Vagina (tissue), 2 donors: Measurements from ENCODE around the gene PKD1L1. TPM values are rescaled to one million over a fixed set of nuclear protein-coding genes. Genes with fewer than 3 reads are reported as not detected.

Experiments
- DNase-seq, 2 donors: peaks; one replicate each; pipeline ENCODE4 v3.0.0-alpha.2; 2017; ENCODE audit errors: extremely low spot score in 2 of 2
- H3K27ac ChIP-seq: fragments of 200-600 bp; sonication (generic); one replicate; pipeline ENCODE4 v1.5.1; 2019
- H3K27me3 ChIP-seq: fragments of 200-600 bp; sonication (generic); one replicate; pipeline ENCODE4 v1.5.1; 2019
- H3K36me3 ChIP-seq, 2 donors: fragments of 200-600 bp; sonication (generic); one replicate each; pipeline ENCODE4 v1.5.1; 2017 to 2019
- H3K4me1 ChIP-seq: fragments of 200-600 bp; sonication (generic); one replicate; pipeline ENCODE4 v1.5.1; 2019
- H3K4me3 ChIP-seq, 2 donors: fragments of 200-600 bp; sonication (generic); 1 replicate in 1 of 2; 2 replicates in 1 of 2; pipeline ENCODE4 v1.5.1; 2016 to 2019
- H3K9me3 ChIP-seq: fragments of 200-600 bp; sonication (generic); one replicate; pipeline ENCODE4 v1.5.1; 2019
- CTCF ChIP-seq, 3 experiments: fragments of 450-650 bp in 2 of 3; fragments of 200-600 bp in 1 of 3; sonication (generic) in 1 of 3; IDR thresholded peaks; one replicate each; pipeline ENCODE4 v1.5.1; 2017 to 2019; ENCODE audit warnings: antibody characterized with exemption in 3 of 3, mild to moderate bottlenecking in 2 of 3, moderate library complexity in 2 of 3
- POLR2A ChIP-seq, 2 donors: fragments of 450-650 bp; IDR thresholded peaks; one replicate each; pipeline ENCODE4 v1.6.1; 2017; ENCODE audit warnings: antibody characterized with exemption in 2 of 2, mild to moderate bottlenecking in 2 of 2, moderate library complexity in 2 of 2
- POLR2AphosphoS5 ChIP-seq, 2 donors: sonication (generic); formaldehyde crosslinking; IDR thresholded peaks; one replicate each; pipeline ENCODE4 v1.9.0; 2017; ENCODE audit warnings: antibody characterized with exemption in 2 of 2, mild to moderate bottlenecking in 2 of 2, low read depth in 1 of 2; ENCODE audit not compliant: insufficient read depth in 1 of 2
- intact Hi-C: fragments of 100-400 bp; cut with DNase I; formaldehyde crosslinking; loops from one replicate; pipeline ENCODE4 v1.15.1; 2023
- total RNA-seq: library from RNA; depleted of rRNA; stranded (reverse); fragments of >200 nt; gene quantifications from one replicate; pipeline ENCODE4 v1.2.3, GENCODE V29; 2016

PKD1L1 gene
- total RNA-seq, 1 donor from 2014 or later = 0.49 TPM

- intact Hi-C loops = no loop called here
- H3K27me3 ChIP-seq = no peaks in the 10 kb centered on the region
- H3K4me1 ChIP-seq = no peaks in the 10 kb centered on the region
- TF ChIP-seq CTCF (IDR thresholded peaks at IDR 0.05) = no peak
- no peak for TF ChIP-seq POLR2A (IDR thresholded peaks at IDR 0.05)
- no peak for TF ChIP-seq POLR2AphosphoS5 (IDR thresholded peaks at IDR 0.05; ENCODE audit: insufficient read depth in 1 of 2, low read depth in 1 of 2)
- no peak for DNase-seq
- H3K9me3 ChIP-seq = no peaks in the 10 kb centered on the region
- no peak overlapping the region for H3K27ac ChIP-seq
- H3K36me3 ChIP-seq = no peaks in the 10 kb centered on the region
- H3K4me3 ChIP-seq = no peak overlapping the region
Observed at GRCh38 chr7:47915616-47915976, 32.7 kb downstream of the PKD1L1 start.

GRCh38 chr7:47914717-47915615 is 33.3 kb downstream of the PKD1L1 start:
- no peak for TF ChIP-seq CTCF (IDR thresholded peaks at IDR 0.05)
- TF ChIP-seq POLR2A (IDR thresholded peaks at IDR 0.05) = no peak
- no peak for TF ChIP-seq POLR2AphosphoS5 (IDR thresholded peaks at IDR 0.05; ENCODE audit: insufficient read depth in 1 of 2, low read depth in 1 of 2)
- intact Hi-C loops = no loop called here
- H3K27me3 ChIP-seq = no peaks in the 10 kb centered on the region
- no peak overlapping the region for H3K27ac ChIP-seq
- H3K36me3 ChIP-seq = no peaks in the 10 kb centered on the region
- no peaks in the 10 kb centered on the region for H3K9me3 ChIP-seq
- DNase-seq = no peak
- no peak overlapping the region for H3K4me3 ChIP-seq
- no peaks in the 10 kb centered on the region for H3K4me1 ChIP-seq

- Histone ChIP-seq H3K36me3 (no peaks in the 10 kb centered on the region), H3K9me3 (no peaks in the 10 kb centered on the region), H3K4me1 (no peaks in the 10 kb centered on the region), H3K27ac (no peak overlapping the region), H3K27me3 (no peaks in the 10 kb centered on the region), H3K4me3 (no peak overlapping the region)
- no peak for DNase-seq
- no peak for TF ChIP-seq CTCF (IDR thresholded peaks at IDR 0.05)
- TF ChIP-seq POLR2AphosphoS5 (IDR thresholded peaks at IDR 0.05; ENCODE audit: insufficient read depth in 1 of 2, low read depth in 1 of 2) = no peak
- no peak for TF ChIP-seq POLR2A (IDR thresholded peaks at IDR 0.05)
- intact Hi-C loops = no loop called here
Observed at GRCh38 chr7:47912332-47912731, 35.9 kb downstream of the PKD1L1 start.

- H3K36me3 ChIP-seq = no peaks in the 10 kb centered on the region
- no peak overlapping the region for H3K27ac ChIP-seq
- no peaks in the 10 kb centered on the region for H3K4me1 ChIP-seq
- H3K4me3 ChIP-seq = no peak overlapping the region
- H3K27me3 ChIP-seq = no peaks in the 10 kb centered on the region
- H3K9me3 ChIP-seq = no peaks in the 10 kb centered on the region
- DNase-seq = no peak
- TF ChIP-seq CTCF (IDR thresholded peaks at IDR 0.05) (no peak), POLR2A (IDR thresholded peaks at IDR 0.05) (no peak), POLR2AphosphoS5 (IDR thresholded peaks at IDR 0.05; ENCODE audit: insufficient read depth in 1 of 2, low read depth in 1 of 2) (no peak)
- intact Hi-C loops = no loop called here
Observed at GRCh38 chr7:47908720-47909119, 39.5 kb downstream of the PKD1L1 start.

- DNase-seq = no peak
- Histone ChIP-seq H3K36me3 (no peaks in the 10 kb centered on the region), H3K27ac (no peak overlapping the region), H3K27me3 (no peaks in the 10 kb centered on the region), H3K4me1 (no peaks in the 10 kb centered on the region), H3K4me3 (no peak overlapping the region), H3K9me3 (no peaks in the 10 kb centered on the region)
- intact Hi-C loops = no loop called here
- TF ChIP-seq POLR2A (IDR thresholded peaks at IDR 0.05) (no peak), POLR2AphosphoS5 (IDR thresholded peaks at IDR 0.05; ENCODE audit: insufficient read depth in 1 of 2, low read depth in 1 of 2) (no peak)
Observed at GRCh38 chr7:47907981-47908616, 40.2 kb downstream of the PKD1L1 start.
